ENCODE data around the gene PIP5K1C.
A peak's percentile ranks its signal among the peaks of the same experiment; 100 is the strongest.

The PIP5K1C gene

GRCh38 chr19:3694361-3695123, 5.7 kb downstream of the PIP5K1C start:
- no peak for DNase-seq (ENCODE audit: low read depth in 4 of 4, low spot score in 1 of 4)

DNA sequence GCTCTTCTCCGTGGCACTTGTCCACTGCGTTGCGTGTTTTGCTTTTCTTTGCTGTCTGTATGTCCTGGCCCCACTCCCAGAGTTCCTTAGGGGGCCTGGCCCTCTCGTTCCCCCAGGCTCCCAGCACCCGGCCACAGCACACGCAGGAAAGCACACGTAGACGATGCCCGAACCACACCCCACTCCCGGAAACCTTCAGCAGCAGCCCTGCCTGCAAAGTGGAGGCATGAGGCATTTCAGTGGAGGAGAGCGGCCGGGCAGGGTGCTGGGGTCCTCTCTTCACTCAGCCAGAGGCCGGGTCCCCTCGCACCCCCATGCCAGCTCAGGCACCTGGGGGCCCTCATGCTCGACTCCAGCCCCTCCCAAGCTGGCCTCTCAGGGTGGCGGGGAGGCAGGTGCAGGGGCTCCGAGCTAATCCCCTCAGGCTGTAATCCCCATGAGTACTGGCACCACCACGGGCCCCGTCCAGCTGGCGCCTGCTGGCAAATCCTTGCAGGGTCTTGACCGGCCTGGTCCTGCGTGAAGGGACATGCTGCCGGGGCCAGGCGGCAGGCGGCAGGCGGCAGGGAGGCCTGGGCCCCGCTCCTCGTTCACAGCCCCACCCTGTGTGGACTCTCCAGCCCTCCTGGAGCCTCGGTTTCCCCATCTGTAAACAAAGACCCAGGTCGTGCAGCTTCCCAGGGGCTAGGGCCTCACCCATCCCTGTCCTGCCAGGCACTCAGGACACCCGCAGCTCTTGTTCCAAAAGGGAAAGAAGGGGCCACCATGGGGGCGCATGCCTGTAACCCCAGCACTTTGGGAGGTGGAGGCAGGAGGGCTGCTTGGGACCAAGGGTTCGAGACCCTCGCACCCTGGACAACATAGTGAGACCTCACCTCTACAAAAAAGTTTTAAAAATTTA, 7.0 kb downstream of the PIP5K1C start:
- DNase-seq (ENCODE audit: low read depth in 4 of 4, low spot score in 1 of 4): no peak

DNA sequence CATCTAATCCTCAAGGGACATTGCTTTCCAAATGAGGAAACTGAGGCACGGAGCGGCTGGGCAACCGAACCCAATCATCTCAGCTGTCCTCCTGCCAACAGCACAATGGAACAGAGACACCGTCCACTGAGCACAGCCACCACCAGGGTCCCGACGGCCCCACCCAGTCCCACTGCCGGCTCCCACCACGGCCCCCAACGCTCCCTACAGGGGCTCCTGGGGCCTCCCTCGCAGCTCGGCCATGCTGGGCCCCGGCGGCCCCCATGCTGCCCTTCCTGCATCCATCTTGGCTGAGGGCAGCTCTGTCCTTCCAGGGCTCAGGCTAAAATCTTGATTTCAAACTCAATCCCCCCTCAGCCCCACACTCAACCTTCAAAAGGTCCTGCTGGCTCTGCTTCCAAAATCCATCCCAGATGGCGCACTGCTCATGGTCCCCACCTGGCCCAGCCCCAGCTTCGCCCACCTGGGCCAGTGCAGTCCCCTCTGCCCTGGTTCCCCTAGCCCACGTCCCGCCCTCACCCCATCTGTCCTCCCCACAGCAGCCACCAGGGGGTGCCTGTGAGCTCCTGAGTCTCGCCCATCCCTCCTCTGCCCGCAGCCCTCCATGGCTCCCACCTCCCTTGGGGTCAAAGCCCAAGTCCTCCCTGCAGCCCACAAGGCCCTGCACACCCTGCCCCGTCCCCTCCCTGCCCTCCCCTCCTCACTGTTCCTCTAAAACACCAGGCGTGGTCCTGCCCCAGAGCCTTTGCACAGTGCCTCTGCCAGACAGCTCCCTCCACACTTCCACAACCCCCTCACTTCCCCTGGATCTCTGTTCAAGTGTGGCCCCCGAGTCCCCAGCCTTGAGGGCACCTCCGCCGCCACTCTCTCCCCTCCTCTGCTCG, 7.9 kb downstream of the PIP5K1C start:
- peak in 1 of 4 experiments; percentile 42 for DNase-seq (ENCODE audit: low read depth in 4 of 4, low spot score in 1 of 4)

GRCh38 chr19:3691726-3692125, 8.5 kb downstream of the PIP5K1C start:
- no peak for DNase-seq (ENCODE audit: low read depth in 4 of 4, low spot score in 1 of 4)

- no peak for DNase-seq (ENCODE audit: low read depth in 4 of 4, low spot score in 1 of 4)
These were observed 8.9 kb downstream of the PIP5K1C start for GRCh38 chr19:3691372-3691716.

DNA sequence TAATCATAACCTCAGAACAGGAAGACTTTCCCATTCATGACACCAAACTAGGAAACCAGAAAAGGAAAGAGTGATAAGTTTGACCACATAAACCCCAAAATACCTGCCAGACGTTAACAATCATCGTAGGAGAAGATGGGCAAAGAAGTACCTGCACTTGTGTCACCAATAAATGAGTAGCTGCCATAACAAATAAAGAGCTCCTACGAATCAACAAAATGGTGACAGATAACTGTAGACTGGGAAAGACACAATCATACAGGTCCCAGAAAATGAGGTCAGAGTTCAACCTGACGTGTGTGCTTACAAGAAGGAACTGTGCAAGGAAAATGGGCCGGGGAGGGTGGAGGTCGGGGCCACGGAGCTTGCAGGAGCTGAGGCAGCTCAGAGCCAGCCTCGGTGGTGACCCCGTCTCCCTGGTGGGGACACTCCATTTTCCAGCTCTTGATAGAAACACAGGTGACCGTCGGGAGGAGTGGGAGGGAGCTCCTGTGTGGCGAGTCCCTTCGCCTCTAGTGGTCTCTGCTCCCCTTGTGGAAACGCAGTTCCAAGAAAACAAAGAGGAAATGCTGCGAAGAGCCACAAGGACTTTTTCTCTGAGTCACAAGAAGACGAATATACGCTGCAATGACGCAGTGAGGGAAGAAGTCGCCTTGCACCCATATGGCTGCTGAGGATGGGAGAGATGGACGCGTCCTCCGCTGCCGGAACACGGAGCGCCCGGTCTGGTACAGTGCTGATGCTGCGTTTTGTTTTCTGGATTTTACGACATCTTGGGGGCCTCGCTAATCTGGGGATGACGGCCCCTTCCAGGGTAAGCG, 9.5 kb downstream of the PIP5K1C start:
- DNase-seq (ENCODE audit: low read depth in 4 of 4, low spot score in 1 of 4): no peak

DNA sequence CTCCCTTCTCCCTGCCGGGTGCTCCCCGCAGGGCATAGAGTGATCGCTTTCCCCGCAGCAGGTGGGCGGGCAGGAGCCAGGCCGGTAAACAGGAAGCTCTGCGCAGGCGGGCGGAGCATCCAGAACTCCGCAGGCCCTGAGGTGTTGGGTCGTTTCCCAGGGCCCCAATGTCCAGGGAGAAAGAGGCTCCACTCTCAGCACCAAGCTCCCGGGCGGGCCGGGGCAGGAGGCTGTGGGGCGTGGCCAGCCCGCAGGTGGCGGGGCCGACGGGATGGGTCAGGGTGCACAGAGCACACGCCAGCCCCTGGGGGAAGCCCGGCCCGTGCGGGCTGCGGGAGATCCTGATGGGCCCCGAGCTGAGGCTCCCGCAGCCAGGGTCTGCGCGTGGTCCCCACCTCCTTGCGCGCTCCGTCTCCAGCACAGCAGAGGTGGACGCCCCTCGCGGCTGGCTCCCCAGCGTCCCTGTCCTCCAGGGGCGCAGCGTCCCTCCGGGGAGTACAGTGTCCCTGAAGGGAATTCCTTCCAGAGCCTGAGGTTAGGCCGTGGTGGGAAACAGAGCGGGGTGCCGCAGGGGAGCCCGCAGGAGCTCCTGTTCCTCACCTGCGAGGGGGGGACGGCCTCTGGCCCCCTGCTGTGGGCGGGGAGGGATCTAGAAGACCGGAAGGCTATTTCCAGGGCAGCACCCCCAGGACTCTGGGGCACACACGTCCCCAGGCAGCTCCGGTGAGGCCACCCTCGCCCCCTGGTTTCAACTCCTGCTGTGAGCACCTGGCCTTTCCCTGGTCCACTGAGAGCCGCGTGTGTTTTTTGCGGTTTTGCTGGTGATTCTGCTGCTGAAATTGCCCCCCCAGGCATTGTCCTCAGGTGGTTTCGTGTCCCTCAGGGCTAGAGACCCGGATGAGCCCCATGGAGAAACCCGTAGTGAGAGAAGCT, 12.2 kb downstream of the PIP5K1C start:
- no peak for DNase-seq (ENCODE audit: low read depth in 4 of 4, low spot score in 1 of 4)

DNA sequence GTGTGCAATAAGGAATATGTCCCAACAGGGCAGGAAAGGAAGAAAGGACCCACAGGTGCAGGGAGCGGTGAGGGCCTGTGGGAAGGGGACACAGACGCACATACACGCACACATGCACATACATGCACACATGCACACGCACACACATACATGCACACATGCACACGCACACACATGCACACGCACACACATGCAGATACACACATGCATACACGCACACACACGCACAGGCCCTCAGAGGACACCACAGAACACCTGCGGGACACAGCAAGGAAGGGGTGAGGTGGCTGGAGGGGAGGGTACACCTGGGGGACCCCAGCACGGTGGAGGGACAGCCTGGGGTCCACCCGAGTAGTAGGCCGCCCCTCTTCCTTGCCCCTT, 12.9 kb downstream of the PIP5K1C start:
- no peak for DNase-seq (ENCODE audit: low read depth in 4 of 4, low spot score in 1 of 4)

GRCh38 chr19:3684817-3685410, 15.4 kb downstream of the PIP5K1C start:
- no peak for DNase-seq (ENCODE audit: low read depth in 4 of 4, low spot score in 1 of 4)

- no peak for DNase-seq (ENCODE audit: low read depth in 4 of 4, low spot score in 1 of 4)
These were observed 16.0 kb downstream of the PIP5K1C start for GRCh38 chr19:3684054-3684816.

- no peak for DNase-seq (ENCODE audit: low read depth in 4 of 4, low spot score in 1 of 4)
These were observed 16.7 kb downstream of the PIP5K1C start for GRCh38 chr19:3683405-3684053.

- no peak for DNase-seq (ENCODE audit: low read depth in 4 of 4, low spot score in 1 of 4)
These were observed 17.4 kb downstream of the PIP5K1C start for GRCh38 chr19:3682741-3683404.

DNA sequence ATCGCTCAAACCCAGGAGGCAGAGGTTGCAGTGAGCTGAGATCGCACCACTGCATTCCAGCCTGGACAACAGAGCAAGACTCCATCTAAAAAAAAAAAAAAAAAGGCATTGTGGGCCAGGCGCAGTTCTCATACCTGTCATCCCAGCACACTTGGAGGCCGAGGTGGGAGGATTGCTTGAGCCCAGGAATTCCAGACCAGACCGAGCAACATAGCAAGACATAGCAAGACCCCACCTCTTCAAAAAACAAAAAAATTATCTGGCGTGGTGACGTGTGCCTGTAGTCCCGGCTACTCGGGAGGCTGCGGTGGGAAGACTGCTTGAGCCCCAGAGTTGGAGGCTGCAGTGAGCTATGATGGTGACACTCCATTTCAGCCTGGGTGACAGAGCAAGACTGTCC, 18.0 kb downstream of the PIP5K1C start:
- DNase-seq (ENCODE audit: low read depth in 4 of 4, low spot score in 1 of 4): no peak

DNA sequence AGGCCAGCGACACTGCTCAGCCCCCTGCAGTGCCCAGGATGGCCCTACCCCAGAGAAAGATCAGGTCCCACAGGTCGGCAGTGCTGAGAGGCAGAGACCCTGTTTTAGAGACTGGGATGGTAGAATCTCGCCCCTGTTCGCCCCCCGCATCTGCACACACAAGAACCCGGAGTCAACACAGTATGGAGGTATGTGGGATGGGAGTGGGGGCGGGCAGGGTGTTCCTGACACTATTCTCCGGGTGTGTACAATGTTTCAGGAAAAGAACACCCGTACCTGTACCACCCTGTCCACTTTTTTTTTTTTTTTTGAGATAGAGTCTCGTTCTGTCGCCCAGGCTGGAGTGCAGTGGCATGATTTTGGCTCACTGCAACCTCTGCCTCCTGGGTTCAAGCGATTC, 19.3 kb downstream of the PIP5K1C start:
- DNase-seq (ENCODE audit: low read depth in 4 of 4, low spot score in 1 of 4): no peak

- no peak for DNase-seq (ENCODE audit: low read depth in 4 of 4, low spot score in 1 of 4)
These were observed 20.7 kb downstream of the PIP5K1C start for GRCh38 chr19:3679581-3679980.

GRCh38 chr19:3679138-3679537, 21.1 kb downstream of the PIP5K1C start:
- DNase-seq (ENCODE audit: low read depth in 4 of 4, low spot score in 1 of 4): no peak

- no peak for DNase-seq (ENCODE audit: low read depth in 4 of 4, low spot score in 1 of 4)
These were observed 22.1 kb downstream of the PIP5K1C start for GRCh38 chr19:3678188-3678587.
